ENCODE results near the gene HBS1L. TPM values are rescaled to one million over a fixed set of nuclear protein-coding genes. Genes with fewer than 3 reads are reported as not detected.
"Not testable (repeated sequence)": the region's sequence is repeated elsewhere in the genome, so short reads cannot be mapped to it uniquely, and the experiment has no call there.

HBS1L gene
- total RNA-seq, 1 donor from 2014 or later, result 39.1 TPM

- Histone ChIP-seq H3K9me3 (ENCODE audit: control insufficient read depth in 3 of 3, low read length in 3 of 3) (no peaks in the 10 kb centered on the region), H3K9ac (ENCODE audit: low read depth in 1 of 3, low read length in 3 of 3) (no peak overlapping the region), H3K4me1 (ENCODE audit: control insufficient read depth in 3 of 3, insufficient read depth in 3 of 3, low read length in 3 of 3) (no peaks in the 10 kb centered on the region), H3K27ac (ENCODE audit: low read depth, low read length) (no peak overlapping the region), H3K4me3 (ENCODE audit: low read length in 3 of 3) (no peak overlapping the region), H3K27me3 (ENCODE audit: control insufficient read depth in 3 of 3, insufficient read depth in 3 of 3, low read length in 3 of 3) (no peaks in the 10 kb centered on the region), H3K36me3 (ENCODE audit: control insufficient read depth in 3 of 3, insufficient read depth in 3 of 3, low read length in 3 of 3) (no peaks in the 10 kb centered on the region)
Measured at GRCh38 chr6:135062735-135063134, 8.1 kb upstream of the HBS1L start.

DNA sequence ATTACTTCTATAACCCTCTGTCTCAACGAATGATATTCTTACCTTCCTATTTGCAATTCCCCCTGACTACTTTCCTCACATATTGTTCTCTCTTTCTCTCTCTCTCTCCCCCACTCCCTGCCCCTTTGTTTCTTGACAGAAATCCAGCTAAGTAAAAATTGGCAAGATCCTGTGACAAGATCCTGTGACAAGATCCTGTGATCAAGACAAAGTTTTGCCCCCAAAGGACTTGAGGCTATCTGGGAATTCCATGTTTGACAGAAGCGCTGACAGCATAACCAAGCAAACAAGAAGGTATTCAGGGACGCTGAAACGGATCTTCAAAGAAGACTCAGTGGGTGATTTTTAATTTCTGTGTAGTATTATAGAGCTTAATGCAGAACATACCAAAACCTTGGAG is 5.5 kb upstream of the HBS1L start:
- Histone ChIP-seq H3K4me1 (ENCODE audit: control insufficient read depth in 3 of 3, insufficient read depth in 3 of 3, low read length in 3 of 3) (peaks cover 0 to 5% (median 0%) of the 10 kb centered on the region in 3 donors), H3K36me3 (ENCODE audit: control insufficient read depth in 3 of 3, insufficient read depth in 3 of 3, low read length in 3 of 3) (no peaks in the 10 kb centered on the region), H3K27ac (ENCODE audit: low read depth, low read length) (no peak overlapping the region), H3K27me3 (ENCODE audit: control insufficient read depth in 3 of 3, insufficient read depth in 3 of 3, low read length in 3 of 3) (no peaks in the 10 kb centered on the region), H3K4me3 (ENCODE audit: low read length in 3 of 3) (no peak overlapping the region), H3K9ac (ENCODE audit: low read depth in 1 of 3, low read length in 3 of 3) (no peak overlapping the region), H3K9me3 (ENCODE audit: control insufficient read depth in 3 of 3, low read length in 3 of 3) (no peaks in the 10 kb centered on the region)

DNA sequence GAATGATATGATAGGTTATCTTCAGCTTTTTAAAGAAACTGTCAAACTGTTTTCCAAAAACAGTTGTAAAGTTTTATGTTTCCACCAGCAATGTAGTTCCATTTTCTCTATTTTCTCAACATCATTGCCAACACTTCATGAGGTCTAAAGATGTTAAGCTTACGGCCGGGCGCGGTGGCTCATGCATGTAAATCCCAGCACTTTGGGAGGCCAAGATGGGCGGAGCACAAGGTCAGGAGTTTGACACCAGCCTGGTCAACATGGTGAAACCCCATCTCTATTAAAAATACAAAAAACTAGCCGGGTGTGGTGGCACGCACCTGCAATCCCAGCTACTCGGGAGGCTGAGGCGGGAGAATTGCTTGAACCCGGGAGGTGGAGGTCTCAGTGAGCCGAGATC is 3.7 kb upstream of the HBS1L start:
- not testable (repeated sequence) for H3K4me3 ChIP-seq (ENCODE audit: low read length in 3 of 3); H3K9me3 ChIP-seq (ENCODE audit: control insufficient read depth in 3 of 3, low read length in 3 of 3); H3K27ac ChIP-seq (ENCODE audit: low read depth, low read length); H3K36me3 ChIP-seq (ENCODE audit: control insufficient read depth in 3 of 3, insufficient read depth in 3 of 3, low read length in 3 of 3); H3K27me3 ChIP-seq (ENCODE audit: control insufficient read depth in 3 of 3, insufficient read depth in 3 of 3, low read length in 3 of 3); H3K9ac ChIP-seq (ENCODE audit: low read depth in 1 of 3, low read length in 3 of 3)
- peaks cover 0 to 15% (median under 1%) of the 10 kb centered on the region in 3 donors for H3K4me1 ChIP-seq (ENCODE audit: control insufficient read depth in 3 of 3, insufficient read depth in 3 of 3, low read length in 3 of 3)

DNA sequence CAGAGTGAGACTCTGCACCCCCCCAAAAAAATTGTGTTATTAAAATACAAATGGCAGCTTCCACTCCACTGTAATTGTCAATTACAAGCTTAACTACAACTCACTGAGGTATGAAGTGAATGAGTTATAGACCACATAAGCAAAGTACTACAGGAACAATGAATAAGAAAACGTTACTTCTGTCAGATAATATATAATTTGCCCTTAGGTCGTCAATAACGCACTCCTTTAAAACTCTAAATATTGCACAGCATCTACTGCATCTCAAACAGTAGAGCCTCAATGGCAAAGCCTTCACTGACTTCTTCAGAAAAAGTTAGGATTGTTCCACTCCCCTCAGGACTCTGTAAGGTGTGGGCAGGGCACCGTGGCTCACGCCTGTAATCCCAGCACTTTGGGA is 2.0 kb upstream of the HBS1L start:
- H3K4me3 ChIP-seq (ENCODE audit: low read length in 3 of 3), result no peak overlapping the region
- peaks cover 0 to 20% (median 4%) of the 10 kb centered on the region in 3 donors for H3K4me1 ChIP-seq (ENCODE audit: control insufficient read depth in 3 of 3, insufficient read depth in 3 of 3, low read length in 3 of 3)
- H3K36me3 ChIP-seq (ENCODE audit: control insufficient read depth in 3 of 3, insufficient read depth in 3 of 3, low read length in 3 of 3), result no peaks in the 10 kb centered on the region
- no peaks in the 10 kb centered on the region for H3K27me3 ChIP-seq (ENCODE audit: control insufficient read depth in 3 of 3, insufficient read depth in 3 of 3, low read length in 3 of 3)
- no peaks in the 10 kb centered on the region for H3K9me3 ChIP-seq (ENCODE audit: control insufficient read depth in 3 of 3, low read length in 3 of 3)
- no peak overlapping the region for H3K9ac ChIP-seq (ENCODE audit: low read depth in 1 of 3, low read length in 3 of 3)
- H3K27ac ChIP-seq (ENCODE audit: low read depth, low read length), result no peak overlapping the region

DNA sequence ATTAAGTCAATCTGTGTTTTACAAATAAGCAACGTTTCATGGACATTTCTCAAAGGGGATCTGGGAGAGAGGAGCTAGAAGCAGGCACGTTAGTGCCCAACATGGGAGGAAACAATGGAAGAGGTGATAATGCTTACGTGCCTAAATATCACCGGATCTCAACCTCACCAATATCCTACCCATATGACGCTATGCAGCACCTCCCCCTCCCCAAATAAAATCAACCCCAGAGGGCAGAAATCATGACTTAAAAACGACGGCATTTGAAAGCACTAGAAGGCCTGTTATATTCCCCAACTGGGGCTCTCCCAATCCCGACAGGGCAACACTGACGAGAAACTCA is 425 bp downstream of the HBS1L start:
- Histone ChIP-seq H3K36me3 (ENCODE audit: control insufficient read depth in 3 of 3, insufficient read depth in 3 of 3, low read length in 3 of 3) (peaks cover 0 to 6% (median 3%) of the 10 kb centered on the region in 3 donors), H3K9me3 (ENCODE audit: control insufficient read depth in 3 of 3, low read length in 3 of 3) (no peaks in the 10 kb centered on the region), H3K9ac (ENCODE audit: low read depth in 1 of 3, low read length in 3 of 3) (peak overlapping the region; percentile 86 to 99 (median 97)), H3K4me1 (ENCODE audit: control insufficient read depth in 3 of 3, insufficient read depth in 3 of 3, low read length in 3 of 3) (peaks cover 0 to 20% (median 4%) of the 10 kb centered on the region in 3 donors), H3K4me3 (ENCODE audit: low read length in 3 of 3) (peak overlapping the region; percentile 81 to 99 (median 96)), H3K27me3 (ENCODE audit: control insufficient read depth in 3 of 3, insufficient read depth in 3 of 3, low read length in 3 of 3) (no peaks in the 10 kb centered on the region), H3K27ac (ENCODE audit: low read depth, low read length) (peak overlapping the region; percentile 88)

- Histone ChIP-seq H3K4me3 (ENCODE audit: low read length in 3 of 3) (peak overlapping the region in 2 of 3 donors; percentile 81 to 96), H3K36me3 (ENCODE audit: control insufficient read depth in 3 of 3, insufficient read depth in 3 of 3, low read length in 3 of 3) (peaks cover 0 to 12% (median 7%) of the 10 kb centered on the region in 3 donors), H3K27me3 (ENCODE audit: control insufficient read depth in 3 of 3, insufficient read depth in 3 of 3, low read length in 3 of 3) (no peaks in the 10 kb centered on the region), H3K9me3 (ENCODE audit: control insufficient read depth in 3 of 3, low read length in 3 of 3) (no peaks in the 10 kb centered on the region), H3K27ac (ENCODE audit: low read depth, low read length) (no peak overlapping the region), H3K4me1 (ENCODE audit: control insufficient read depth in 3 of 3, insufficient read depth in 3 of 3, low read length in 3 of 3) (peaks cover 0 to 20% (median 4%) of the 10 kb centered on the region in 3 donors), H3K9ac (ENCODE audit: low read depth in 1 of 3, low read length in 3 of 3) (peak overlapping the region in 2 of 3 donors; percentile 30 to 97)
Measured at GRCh38 chr6:135053406-135053805, 1.2 kb downstream of the HBS1L start.

- Histone ChIP-seq H3K27ac (ENCODE audit: low read depth, low read length) (no peak overlapping the region), H3K9ac (ENCODE audit: low read depth in 1 of 3, low read length in 3 of 3) (peak overlapping the region in 1 of 3 donors; percentile 12), H3K4me3 (ENCODE audit: low read length in 3 of 3) (peak overlapping the region in 1 of 3 donors; percentile 1)
Measured at GRCh38 chr6:135052939-135053338, 1.7 kb downstream of the HBS1L start.

DNA sequence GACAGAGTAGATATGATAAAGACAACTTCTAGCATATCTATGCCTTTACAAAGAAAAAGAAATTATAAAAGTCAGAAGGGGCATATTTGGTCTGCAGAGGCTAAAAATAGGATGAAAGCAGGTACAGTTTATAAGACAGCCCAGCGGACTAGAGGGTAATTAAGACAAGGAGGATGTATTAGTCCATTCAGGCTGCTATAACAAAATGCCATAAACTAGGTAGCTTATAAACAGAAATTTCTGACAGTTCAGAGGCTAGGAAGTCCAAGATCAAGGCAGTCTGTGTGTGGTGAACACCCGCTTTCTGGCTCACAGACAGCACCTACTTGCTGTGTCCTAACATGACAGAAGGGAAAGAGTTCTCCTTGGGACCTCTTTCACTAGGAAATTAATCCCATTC is 5.7 kb downstream of the HBS1L start:
- Histone ChIP-seq H3K9me3 (ENCODE audit: control insufficient read depth in 3 of 3, low read length in 3 of 3) (no peaks in the 10 kb centered on the region), H3K27ac (ENCODE audit: low read depth, low read length) (no peak overlapping the region), H3K36me3 (ENCODE audit: control insufficient read depth in 3 of 3, insufficient read depth in 3 of 3, low read length in 3 of 3) (peaks cover 0 to 14% (median 12%) of the 10 kb centered on the region in 3 donors), H3K27me3 (ENCODE audit: control insufficient read depth in 3 of 3, insufficient read depth in 3 of 3, low read length in 3 of 3) (no peaks in the 10 kb centered on the region), H3K4me3 (ENCODE audit: low read length in 3 of 3) (no peak overlapping the region), H3K9ac (ENCODE audit: low read depth in 1 of 3, low read length in 3 of 3) (no peak overlapping the region), H3K4me1 (ENCODE audit: control insufficient read depth in 3 of 3, insufficient read depth in 3 of 3, low read length in 3 of 3) (peaks cover 0 to 11% (median 4%) of the 10 kb centered on the region in 3 donors)

More at GRCh38 chr6:135052939-135053338, 1.7 kb downstream of the HBS1L start:
- H3K9me3 ChIP-seq (ENCODE audit: control insufficient read depth in 3 of 3, low read length in 3 of 3), result no peaks in the 10 kb centered on the region
- peaks cover 0 to 20% (median 4%) of the 10 kb centered on the region in 3 donors for H3K4me1 ChIP-seq (ENCODE audit: control insufficient read depth in 3 of 3, insufficient read depth in 3 of 3, low read length in 3 of 3)
- H3K27me3 ChIP-seq (ENCODE audit: control insufficient read depth in 3 of 3, insufficient read depth in 3 of 3, low read length in 3 of 3), result no peaks in the 10 kb centered on the region
- peaks cover 0 to 12% (median 12%) of the 10 kb centered on the region in 3 donors for H3K36me3 ChIP-seq (ENCODE audit: control insufficient read depth in 3 of 3, insufficient read depth in 3 of 3, low read length in 3 of 3)

DNA sequence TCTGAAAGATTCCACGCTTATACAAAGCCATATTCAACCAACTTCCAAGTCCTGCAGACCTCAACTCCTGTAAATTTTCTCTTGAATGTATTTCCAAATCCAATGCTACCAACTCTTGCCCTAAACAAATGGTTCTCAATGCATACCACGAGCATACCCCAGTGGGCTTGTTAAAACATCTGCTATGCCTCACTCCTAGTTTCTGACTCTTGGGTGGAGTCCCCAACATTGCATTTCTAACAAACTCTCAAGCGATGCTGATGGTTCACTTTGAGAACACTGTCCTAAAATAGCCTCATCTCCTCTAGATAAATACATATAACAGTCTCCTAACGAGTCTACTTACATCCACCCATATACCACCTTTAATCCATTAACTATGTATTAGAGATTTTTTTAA is 7.3 kb downstream of the HBS1L start:
- Histone ChIP-seq H3K27ac (ENCODE audit: low read depth, low read length) (no peak overlapping the region), H3K4me3 (ENCODE audit: low read length in 3 of 3) (no peak overlapping the region), H3K9me3 (ENCODE audit: control insufficient read depth in 3 of 3, low read length in 3 of 3) (no peaks in the 10 kb centered on the region), H3K9ac (ENCODE audit: low read depth in 1 of 3, low read length in 3 of 3) (no peak overlapping the region), H3K36me3 (ENCODE audit: control insufficient read depth in 3 of 3, insufficient read depth in 3 of 3, low read length in 3 of 3) (peaks cover 0 to 14% (median 12%) of the 10 kb centered on the region in 3 donors), H3K27me3 (ENCODE audit: control insufficient read depth in 3 of 3, insufficient read depth in 3 of 3, low read length in 3 of 3) (no peaks in the 10 kb centered on the region), H3K4me1 (ENCODE audit: control insufficient read depth in 3 of 3, insufficient read depth in 3 of 3, low read length in 3 of 3) (no peaks in the 10 kb centered on the region)

- H3K27ac ChIP-seq (ENCODE audit: low read depth, low read length), result no peak overlapping the region
- no peaks in the 10 kb centered on the region for H3K27me3 ChIP-seq (ENCODE audit: control insufficient read depth in 3 of 3, insufficient read depth in 3 of 3, low read length in 3 of 3)
- H3K9me3 ChIP-seq (ENCODE audit: control insufficient read depth in 3 of 3, low read length in 3 of 3), result no peaks in the 10 kb centered on the region
- no peak overlapping the region for H3K9ac ChIP-seq (ENCODE audit: low read depth in 1 of 3, low read length in 3 of 3)
- H3K4me3 ChIP-seq (ENCODE audit: low read length in 3 of 3), result no peak overlapping the region
- peaks cover 0 to 14% (median 12%) of the 10 kb centered on the region in 3 donors for H3K36me3 ChIP-seq (ENCODE audit: control insufficient read depth in 3 of 3, insufficient read depth in 3 of 3, low read length in 3 of 3)
- H3K4me1 ChIP-seq (ENCODE audit: control insufficient read depth in 3 of 3, insufficient read depth in 3 of 3, low read length in 3 of 3), result no peaks in the 10 kb centered on the region
Measured at GRCh38 chr6:135046912-135047311, 7.7 kb downstream of the HBS1L start.

Data from skeletal muscle tissue (tissue), 4 donors.